Measurements from ENCODE around the gene PGM3.
"Not testable (repeated sequence)": the region's sequence is repeated elsewhere in the genome, so short reads cannot be mapped to it uniquely, and the experiment has no call there.

Gene PGM3, protein sequence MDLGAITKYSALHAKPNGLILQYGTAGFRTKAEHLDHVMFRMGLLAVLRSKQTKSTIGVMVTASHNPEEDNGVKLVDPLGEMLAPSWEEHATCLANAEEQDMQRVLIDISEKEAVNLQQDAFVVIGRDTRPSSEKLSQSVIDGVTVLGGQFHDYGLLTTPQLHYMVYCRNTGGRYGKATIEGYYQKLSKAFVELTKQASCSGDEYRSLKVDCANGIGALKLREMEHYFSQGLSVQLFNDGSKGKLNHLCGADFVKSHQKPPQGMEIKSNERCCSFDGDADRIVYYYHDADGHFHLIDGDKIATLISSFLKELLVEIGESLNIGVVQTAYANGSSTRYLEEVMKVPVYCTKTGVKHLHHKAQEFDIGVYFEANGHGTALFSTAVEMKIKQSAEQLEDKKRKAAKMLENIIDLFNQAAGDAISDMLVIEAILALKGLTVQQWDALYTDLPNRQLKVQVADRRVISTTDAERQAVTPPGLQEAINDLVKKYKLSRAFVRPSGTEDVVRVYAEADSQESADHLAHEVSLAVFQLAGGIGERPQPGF

GRCh38 chr6:83192871-83193746 lies at the start of gene PGM3, which contains the start of gene RWDD2A:
Gene PGM3 (minus strand): TSS chr6:83193265. CDS start chr6:83191012, 2,253 bp downstream.
Gene RWDD2A (plus strand): TSS chr6:83193357. CDS start chr6:83194452, 1,095 bp downstream.
- DNase-seq (ENCODE audit: low read depth) = peak; percentile 76

GRCh38 chr6:83231146-83231545 lies 38.1 kb upstream of the PGM3 start:
- DNase-seq (ENCODE audit: low read depth) = peak; percentile 77

DNA sequence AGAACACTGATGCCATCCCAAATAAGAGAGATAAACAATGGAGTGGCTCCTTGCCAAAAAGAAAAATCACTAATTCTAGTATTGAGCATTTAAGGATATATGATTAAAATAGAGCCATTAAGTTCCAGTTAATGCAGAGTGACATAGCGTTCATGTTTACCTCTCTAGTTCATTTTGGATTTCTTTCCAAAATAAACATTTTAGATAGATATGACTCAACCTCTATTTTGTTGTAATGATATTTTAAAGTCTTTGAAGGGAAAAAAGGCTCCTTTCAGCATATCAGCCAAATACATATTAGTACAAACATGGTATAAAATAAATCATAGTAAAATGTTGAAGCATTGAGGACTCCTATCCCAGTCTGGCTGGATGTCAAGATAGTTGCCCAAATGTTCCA lies 33.5 kb upstream of the PGM3 start:
- no peak for DNase-seq (ENCODE audit: low read depth)

DNA sequence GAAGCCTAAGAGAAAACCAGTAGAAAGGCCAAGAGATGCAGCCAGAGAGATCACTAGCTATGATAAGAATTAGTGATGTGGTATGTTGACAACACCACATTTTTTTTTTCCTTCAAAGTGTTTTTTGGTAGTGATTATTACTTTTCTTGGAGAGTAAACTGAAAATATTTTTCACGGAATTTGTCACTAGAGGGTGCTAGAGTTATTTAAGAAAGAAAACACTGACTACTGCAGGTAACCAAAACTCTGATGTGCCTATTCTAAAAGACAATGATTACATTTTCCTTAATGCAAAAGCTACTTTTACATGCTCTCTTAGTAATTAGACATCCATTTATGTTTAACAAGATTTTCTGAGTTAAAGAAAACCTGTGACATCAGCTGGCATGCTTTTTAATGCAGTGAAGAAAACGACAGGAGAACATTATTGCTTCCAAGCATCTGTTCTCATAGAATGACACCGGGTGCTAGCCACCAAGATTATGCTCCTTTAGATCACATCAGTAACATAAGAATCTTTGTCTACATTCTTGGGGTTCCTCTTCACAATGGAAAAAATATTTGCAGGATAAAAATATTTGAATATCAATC lies 28.9 kb upstream of the PGM3 start:
- peak; percentile 68 for DNase-seq (ENCODE audit: low read depth)

GRCh38 chr6:83221276-83221675 lies 28.2 kb upstream of the PGM3 start:
- peak; percentile 95 for DNase-seq (ENCODE audit: low read depth)

DNA sequence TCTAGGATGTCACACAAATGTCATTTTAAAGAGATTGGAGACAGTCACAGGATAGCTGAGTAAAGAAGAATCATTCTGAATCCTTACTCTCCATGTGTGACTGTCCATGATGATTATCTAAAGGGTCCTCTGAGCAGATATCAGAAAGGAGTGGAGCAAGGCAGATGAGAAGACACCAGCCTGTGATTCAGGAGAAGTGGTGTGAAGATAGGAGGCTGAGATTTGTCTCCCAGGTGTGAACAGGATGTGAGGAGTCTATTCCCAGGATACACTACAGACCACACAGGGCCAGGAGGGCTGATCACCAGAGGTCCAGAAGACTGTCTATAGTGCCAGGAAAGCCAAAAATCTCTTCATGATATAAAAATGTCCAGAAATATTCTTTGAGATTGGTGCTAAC lies 27.1 kb upstream of the PGM3 start:
- DNase-seq (ENCODE audit: low read depth) = no peak

DNA sequence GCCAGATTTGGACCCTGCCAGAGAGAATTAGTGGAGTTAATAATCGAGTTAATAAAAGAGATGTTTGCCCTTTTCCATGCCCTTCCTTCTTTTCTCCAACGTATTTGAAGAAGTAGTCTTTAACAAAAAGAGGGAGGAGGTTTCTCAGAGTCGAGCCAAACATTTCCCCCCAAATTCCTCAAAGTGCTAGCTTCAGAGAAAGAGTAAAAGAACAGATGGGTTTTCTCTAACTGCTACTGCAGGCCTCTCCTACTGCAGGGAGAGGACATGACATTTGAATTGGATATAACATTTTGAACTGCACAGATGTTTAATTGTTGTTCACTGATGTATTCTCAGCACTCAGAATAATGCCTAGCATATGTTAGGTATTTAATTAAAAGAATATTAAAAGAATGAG lies 25.6 kb upstream of the PGM3 start:
- no peak for DNase-seq (ENCODE audit: low read depth)

- peak; percentile 39 for DNase-seq (ENCODE audit: low read depth)
These were observed 23.7 kb upstream of the PGM3 start for GRCh38 chr6:83216806-83217205.

DNA sequence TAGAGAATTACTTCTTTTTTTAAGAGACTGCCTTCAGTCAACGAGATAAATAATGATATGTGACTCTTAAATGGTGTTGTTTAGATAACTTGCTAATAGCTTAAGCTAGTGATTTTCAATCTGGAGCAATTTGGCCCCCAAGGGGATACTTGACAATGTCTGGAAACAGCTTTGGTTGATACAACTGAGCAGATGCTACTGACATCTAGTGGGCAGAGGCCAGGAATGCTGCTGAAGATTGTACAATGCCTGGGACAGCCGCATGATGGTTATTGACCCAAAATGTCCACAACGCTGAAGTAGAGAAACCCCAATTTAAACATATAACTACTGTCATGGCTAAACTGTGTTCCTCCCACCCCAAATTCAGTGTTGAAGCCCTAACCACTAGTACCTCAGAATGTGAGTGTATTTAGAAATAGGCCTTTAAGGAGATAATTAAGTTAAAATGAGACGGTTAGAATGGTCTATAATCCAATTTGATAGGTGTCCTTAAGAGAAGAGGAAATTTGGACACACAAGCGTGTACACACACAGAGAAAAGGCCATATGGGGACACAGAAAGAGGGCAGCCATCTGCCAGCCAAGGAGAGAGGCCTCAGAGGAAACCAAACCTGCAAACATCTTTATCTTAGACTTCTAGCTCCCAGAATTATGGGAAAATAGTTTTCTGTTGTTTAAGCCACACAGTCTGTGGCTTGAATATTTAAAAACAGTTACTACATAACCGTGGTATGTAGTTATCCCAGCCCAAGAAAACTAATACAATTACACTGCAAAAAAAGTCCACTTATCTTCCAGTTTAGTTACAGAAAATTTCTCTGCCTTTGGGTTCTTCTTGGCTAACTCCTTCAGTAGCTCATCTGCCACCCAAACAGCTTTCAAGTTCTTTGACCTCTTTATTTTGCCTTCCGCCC lies 22.3 kb upstream of the PGM3 start:
- DNase-seq (ENCODE audit: low read depth) = peak; percentile 65

GRCh38 chr6:83202031-83202430 lies 9.0 kb upstream of the PGM3 start:
- no peak for DNase-seq (ENCODE audit: low read depth)

DNA sequence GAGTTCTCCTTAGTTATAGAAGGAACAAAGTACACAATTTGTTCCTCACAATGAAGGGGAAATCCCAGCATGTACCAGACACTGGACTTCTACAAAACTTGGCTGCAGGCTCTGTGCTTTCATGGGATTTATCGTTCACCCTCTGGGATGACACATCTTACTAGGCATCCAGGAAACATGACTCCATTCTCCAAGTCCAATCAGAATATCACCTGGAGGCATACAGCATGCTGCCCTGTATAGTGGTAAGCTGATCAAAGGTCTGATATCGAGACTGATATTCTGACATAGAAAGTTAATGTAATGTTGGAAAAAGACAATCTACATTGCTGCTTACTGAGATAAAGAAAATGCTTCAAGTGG lies 6.8 kb upstream of the PGM3 start:
- peak; percentile 82 for DNase-seq (ENCODE audit: low read depth)

DNA sequence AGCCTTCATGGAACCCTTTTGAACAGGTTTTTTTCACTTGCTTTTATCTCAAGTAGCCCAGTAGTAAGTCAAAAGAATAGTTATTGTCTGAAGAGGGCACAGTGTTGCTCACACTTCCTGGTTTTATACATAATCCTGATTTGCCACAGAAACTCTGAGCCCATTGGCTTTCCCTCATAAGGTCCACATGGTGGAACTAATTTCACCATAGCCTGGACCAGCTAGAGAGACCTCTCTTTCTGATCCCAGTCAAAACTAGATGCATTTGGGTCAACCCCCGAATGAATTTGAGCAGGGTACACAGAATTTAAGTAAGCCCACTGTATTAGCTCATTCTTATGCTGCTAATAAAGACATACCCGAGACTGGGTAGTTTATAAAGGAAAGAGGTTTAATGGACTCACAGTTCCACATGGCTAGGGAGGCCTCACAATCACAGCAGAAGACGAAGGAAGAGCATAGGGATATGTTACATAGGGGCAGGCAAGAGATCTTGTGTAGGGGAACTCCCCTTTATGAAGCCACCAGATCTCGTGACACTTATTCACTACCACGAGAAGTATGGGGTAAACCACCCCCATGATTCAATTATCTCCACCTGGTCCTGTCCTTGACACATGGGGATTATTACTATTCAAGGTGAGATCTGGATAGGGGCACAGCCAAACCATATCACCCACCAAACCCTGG lies 6.3 kb upstream of the PGM3 start:
- DNase-seq (ENCODE audit: low read depth) = no peak

DNA sequence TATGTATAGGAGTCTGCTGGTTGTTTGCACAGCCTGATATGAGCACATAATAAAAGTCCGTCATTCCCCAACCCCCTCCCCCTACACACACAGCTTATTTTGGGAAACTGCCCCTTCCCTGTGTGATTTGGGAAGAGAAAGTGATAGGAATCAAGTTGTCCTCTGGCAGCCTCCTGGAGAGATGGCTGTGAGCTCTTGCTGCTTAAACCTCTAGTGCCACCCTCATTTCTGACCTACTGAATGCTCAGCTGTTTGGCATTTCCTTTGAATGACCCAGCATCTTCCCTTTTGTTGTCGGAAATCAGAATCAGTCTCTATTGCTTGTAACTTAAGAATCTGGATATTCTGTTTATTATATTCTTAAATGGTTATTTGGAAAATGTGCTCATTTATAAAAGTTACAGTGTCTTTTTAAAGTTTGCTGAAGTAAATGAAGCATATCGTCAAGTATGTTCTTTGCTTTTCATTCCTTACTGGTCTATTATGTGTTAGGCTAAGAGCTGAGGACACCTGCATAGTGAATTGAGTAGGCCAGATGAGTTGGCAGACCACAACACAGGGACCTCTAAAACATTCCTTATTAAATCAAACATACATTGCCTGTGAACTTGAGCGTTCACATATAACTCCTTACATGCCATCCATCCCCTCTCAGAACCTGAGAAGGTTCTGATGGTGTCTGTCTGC lies 5.6 kb upstream of the PGM3 start:
- DNase-seq (ENCODE audit: low read depth) = no peak

GRCh38 chr6:83193747-83194566 lies 892 bp upstream of the PGM3 start:
- DNase-seq (ENCODE audit: low read depth) = no peak

DNA sequence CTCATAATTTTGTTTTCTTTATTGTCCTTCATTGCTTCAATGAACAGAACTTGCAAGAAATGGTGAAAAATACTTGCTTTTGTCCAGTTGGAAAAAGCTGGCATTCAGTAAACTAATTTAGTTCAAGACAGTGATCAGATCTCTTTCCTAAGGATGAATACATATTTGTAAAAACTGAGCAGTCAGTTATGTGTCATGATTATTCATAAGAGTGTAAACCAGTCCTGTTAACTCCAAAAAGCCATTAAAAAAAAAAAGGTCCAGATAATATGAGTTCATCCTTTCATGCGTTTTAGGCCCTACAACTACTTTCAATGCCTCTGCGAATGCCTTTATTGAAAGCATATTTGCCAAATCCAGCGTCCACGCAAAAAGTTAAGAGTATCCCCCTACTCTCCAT lies 609 bp downstream of the PGM3 start:
- peak; percentile 31 for DNase-seq (ENCODE audit: low read depth)

GRCh38 chr6:83191974-83192373 lies 1.1 kb downstream of the PGM3 start:
- DNase-seq (ENCODE audit: low read depth) = not testable (repeated sequence)

GRCh38 chr6:83190626-83191025 lies 2.4 kb downstream of the PGM3 start:
- DNase-seq (ENCODE audit: low read depth) = peak; percentile 50

- no peak for DNase-seq (ENCODE audit: low read depth)
These were observed 4.6 kb downstream of the PGM3 start for GRCh38 chr6:83188501-83188900.

DNA sequence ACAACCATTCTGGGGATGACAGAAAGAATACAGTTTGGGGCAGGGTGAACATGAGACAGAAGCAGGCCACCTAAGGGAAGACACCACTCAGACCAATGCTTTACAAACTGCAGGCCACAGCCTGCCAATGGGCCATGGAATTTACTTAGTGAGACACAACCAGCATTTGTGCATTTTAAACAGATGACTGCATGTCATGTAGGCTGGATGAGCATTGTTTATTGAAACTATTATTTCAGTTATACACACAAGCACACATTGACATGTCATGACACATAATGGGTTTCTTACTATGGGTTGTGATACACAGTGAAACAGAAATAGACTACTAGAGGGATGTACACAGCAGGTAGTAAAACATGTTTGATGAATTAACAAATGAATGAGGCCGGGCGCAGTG lies 8.0 kb downstream of the PGM3 start:
- DNase-seq (ENCODE audit: low read depth) = no peak

Data from amniotic epithelial cell (primary cell).